Activated gamma-delta T cell (primary cell): Measurements from ENCODE around the gene RUNX2.
"Not testable (repeated sequence)": the region's sequence is repeated elsewhere in the genome, so short reads cannot be mapped to it uniquely, and the experiment has no call there.

Experiments
- DNase-seq: peaks from one replicate; lab custom pipeline; 2025; lab: John Stamatoyannopoulos, UW

The RUNX2 gene

GRCh38 chr6:45558858-45559257, 230.7 kb downstream of the RUNX2 start:
- no peak for DNase-seq

GRCh38 chr6:45560321-45560820, 232.2 kb downstream of the RUNX2 start:
- not testable (repeated sequence) for DNase-seq

DNA sequence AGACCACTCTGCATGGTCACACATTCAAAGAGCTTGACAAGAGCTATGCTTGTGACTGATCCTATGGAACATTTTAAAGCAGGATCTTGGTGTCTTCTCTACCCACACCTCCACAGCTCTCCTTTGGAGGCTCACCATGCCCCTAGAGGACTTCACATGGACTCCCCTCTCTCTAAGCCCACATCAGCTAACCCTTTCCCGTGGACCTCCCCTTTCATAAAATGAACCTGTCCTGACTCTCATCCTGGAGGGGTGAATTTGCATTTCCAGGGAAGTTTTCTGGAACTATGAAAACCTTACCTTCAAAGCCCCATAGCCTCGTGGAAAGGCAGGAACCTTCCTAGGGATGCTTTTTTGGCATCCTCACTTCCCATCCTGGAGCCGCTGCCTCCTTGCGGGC, 234.0 kb downstream of the RUNX2 start:
- DNase-seq: no peak

GRCh38 chr6:45563041-45563440, 234.9 kb downstream of the RUNX2 start:
- DNase-seq: no peak

- no peak for DNase-seq
Measured at GRCh38 chr6:45563844-45564243, 235.7 kb downstream of the RUNX2 start.

- DNase-seq: no peak
Measured at GRCh38 chr6:45566882-45567281, 238.8 kb downstream of the RUNX2 start.

GRCh38 chr6:45567879-45568278, 239.7 kb downstream of the RUNX2 start:
- DNase-seq: no peak

GRCh38 chr6:45568626-45569025, 240.5 kb downstream of the RUNX2 start:
- DNase-seq: no peak

DNA sequence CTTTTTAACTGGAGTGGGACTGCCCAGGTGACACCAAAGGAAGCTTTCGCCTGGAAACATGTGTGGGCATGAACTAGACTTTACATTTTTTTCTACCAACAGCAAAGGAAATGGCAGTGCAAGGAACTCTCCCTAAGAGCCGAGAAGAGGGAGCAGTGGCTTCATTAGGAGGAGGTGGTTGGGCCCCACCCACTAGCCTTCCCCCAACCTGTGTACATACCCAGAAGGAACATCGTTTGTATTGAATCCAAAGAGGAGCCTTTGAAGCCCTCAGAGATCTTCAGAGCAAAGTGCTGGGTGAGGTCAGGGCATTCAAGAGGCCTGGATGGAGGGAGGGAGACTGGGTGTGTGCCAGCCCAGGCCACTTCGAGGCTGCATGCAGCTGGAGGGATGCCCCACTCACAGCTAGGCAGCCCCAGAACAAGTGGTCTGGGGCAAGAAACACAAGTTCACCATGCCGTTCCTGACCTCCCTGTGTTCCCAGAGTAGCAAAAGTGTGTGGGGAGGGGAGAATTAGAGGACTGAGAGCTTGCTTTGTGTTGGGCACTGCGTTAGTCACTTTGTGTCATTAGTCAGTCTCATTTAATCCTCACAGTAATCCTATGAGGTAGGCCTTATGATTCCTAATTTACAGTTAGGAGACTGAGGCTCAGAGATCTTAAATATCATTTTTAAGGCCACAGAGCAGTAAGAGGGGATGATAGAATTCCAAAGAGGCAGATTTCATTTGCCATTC, 241.2 kb downstream of the RUNX2 start:
- no peak for DNase-seq

DNA sequence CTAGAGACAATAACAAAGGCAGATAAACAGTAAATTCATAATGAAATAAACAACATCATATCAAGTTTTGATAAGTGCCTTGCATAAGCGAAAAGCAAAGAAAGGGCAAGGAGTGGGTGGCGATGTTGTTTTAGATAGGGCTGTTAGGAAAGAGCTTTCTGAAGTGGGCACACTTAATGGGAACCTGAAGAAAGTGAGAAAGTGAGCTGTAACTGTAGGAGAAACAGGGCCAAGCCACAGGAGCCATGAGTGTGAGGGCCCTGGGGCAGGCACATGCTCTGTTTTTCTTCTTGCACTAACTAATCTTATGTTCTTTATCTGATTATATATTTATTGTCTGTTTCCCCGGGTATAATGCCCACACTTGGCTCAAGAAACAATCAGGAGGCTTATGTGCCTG, 243.0 kb downstream of the RUNX2 start:
- DNase-seq: no peak

- no peak for DNase-seq
Measured at GRCh38 chr6:45572833-45573232, 244.7 kb downstream of the RUNX2 start.

- no peak for DNase-seq
Measured at GRCh38 chr6:45574014-45574461, 245.9 kb downstream of the RUNX2 start.

DNA sequence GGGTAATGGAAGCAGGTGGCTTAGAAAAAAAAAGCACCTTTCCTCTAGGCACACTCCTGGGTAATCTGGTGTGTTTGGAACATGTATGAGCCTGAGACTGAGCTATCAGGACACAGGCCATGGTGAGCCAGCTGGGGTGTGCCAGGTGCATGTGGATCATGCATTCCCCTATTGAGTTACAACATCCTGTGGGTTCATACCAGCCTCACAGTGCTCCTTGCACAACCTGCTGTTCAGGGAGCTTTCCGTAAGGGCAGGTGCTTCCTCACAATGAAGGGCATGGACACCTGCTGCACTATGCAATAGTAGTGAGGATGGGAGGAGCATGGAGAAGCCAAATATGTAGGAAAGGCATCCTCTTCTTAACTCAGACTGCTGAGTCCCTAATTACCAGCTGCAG, 246.8 kb downstream of the RUNX2 start:
- DNase-seq: no peak

DNA sequence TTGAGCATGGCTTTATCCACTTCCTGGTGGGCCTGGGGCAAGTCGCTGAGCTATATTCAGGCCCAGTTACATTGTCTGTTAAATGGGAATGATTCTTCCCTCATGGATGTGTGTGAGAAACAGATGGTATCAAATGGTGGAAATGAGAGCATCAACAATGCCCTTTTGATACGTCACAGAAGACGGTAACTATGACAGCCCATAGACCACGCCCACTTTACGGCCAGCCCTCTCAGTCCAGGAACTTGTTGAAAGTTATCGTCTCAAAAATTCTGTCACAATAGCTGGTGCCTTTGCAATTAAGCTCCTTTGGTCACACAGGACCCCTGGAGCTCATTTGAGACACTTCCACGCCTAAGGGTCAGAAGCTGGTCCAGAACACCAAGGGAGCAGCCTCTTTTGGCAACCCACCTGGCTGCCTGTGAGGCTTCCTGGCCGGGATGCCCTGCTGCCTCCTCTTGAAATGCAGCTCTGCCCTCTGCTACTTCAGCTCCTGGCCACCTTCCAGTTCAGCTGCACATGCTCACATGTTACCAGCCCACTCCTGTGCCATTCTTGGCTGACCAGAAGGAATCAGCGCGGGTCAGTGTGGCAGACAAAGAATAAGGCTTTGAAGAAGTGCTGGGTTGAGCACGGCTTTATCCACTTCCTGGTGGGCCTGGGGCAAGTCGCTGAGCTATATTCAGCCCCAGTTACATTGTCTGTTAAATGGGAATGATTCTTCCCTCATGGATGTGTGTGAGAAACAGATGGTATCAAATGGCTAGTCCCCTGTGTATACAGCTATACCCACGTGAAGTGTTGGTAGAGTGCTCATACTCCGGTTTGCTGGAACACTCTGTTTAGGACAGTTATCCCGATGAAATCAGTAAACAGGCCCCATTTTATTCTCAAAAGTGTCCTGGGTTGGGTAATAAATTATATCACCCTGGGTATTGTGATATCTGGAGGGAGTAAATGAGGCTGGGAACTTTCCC, 248.8 kb downstream of the RUNX2 start:
- no peak for DNase-seq

DNA sequence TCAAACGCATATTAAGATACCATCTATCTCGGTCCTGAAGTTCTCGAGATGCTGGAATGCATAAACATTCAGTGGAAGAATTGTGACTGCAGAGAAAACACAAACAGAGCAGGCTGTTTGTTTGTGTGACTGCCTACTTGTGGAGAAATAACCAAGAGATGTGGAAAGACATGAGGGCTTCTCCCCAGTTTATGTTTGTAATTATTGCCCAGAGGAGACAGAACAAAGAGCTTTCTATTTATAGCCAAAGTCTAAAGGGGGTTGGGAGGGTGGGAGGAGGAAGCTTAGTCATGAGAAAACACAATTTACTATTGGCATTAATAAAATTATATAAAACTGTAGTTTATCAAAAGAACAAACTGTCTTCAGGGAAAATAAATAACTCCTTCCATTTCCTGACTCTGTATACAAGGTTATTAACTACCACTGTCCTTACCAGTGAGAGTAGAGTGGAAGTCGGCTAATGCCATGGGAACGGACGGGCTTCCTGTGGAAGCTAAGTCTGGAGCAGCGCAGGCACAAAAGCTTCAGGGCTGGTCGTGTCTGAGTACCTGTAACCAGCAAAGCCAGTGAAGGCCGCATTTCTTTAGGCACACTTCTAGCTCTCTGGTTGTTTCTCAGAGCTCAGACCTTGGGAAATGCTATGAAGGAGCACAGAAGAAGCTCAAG, 249.8 kb downstream of the RUNX2 start:
- DNase-seq: no peak

- DNase-seq: no peak
Measured at GRCh38 chr6:45584127-45584526, 256.0 kb downstream of the RUNX2 start.

GRCh38 chr6:45586216-45587171, 258.4 kb downstream of the RUNX2 start:
- peak; percentile 25 for DNase-seq

DNA sequence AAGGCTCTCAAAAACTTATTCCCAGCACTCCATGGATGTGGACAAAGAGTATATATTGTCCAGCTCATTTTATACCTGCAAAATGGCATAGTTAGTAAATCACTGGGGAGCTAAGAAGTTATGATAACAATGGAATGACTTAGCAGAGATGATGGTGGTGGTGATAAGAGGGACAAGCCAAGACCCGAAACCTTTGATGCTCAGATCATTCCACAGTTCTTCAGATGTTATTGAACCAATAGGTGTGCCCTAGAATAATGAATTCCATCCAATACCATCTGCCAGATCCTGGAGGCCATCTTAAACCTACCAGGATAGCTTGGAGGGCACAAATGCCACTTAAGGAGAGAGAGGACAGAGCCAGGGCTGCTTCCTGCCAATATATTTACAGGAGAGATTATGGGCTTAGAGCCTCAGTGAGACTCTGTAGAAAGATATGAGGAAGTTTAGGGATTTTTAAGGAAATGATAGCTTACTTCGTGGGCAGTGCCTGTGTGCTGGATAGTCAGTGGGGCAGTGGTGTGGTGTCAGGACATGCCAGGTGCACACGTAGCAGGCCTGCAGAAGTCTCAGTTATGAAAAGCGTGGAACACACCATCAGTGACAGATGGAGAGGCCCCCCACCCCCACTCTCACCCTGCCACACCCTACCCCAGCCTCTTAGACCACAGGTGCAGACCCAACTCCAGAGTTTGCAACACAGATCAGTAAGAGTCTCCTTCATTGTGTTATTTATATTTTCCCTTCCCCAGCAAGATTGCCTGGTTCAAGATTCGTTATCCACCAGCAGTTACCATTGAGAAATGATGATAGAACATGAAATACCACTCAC, 259.3 kb downstream of the RUNX2 start:
- DNase-seq: no peak

- no peak for DNase-seq
Measured at GRCh38 chr6:45589367-45589766, 261.2 kb downstream of the RUNX2 start.

DNA sequence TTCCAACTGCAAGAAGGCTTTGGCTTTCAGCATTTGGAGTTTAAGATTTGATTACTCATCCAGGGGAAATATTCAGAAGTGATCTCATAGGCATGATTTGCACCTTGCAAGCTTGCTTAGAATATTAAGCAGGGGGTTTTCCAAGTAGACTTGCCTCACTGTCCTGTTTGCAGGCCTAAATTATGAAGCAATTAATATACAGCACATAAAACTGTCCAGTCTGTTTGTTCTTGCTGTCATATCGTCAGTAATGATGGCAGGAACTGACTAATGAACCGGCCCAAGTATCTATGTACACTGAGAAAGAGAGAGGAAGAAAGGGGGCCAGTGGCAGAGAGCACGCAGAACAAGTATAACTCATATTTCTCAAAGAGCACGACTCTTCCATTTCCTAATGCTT, 262.1 kb downstream of the RUNX2 start:
- DNase-seq: no peak
